Measurements from ENCODE around the gene TSPAN18.

- no peak for TF ChIP-seq POLR2A (IDR thresholded peaks at IDR 0.05)
- TF ChIP-seq CTCF (IDR thresholded peaks at IDR 0.05), result no peak
These were observed 254.0 kb downstream of the TSPAN18 start for GRCh38 chr11:44980533-44981427.
